ENCODE results near the gene DGKQ. TPM values are rescaled to one million over a fixed set of nuclear protein-coding genes. Genes with fewer than 3 reads are reported as not detected.

DGKQ gene
- total and polyA plus RNA-seq, 2 of the 8 experiments (the other 6 are each of a cell fraction or from before 2014, with no cell fraction given): 7.3 to 9.7 TPM

DNA sequence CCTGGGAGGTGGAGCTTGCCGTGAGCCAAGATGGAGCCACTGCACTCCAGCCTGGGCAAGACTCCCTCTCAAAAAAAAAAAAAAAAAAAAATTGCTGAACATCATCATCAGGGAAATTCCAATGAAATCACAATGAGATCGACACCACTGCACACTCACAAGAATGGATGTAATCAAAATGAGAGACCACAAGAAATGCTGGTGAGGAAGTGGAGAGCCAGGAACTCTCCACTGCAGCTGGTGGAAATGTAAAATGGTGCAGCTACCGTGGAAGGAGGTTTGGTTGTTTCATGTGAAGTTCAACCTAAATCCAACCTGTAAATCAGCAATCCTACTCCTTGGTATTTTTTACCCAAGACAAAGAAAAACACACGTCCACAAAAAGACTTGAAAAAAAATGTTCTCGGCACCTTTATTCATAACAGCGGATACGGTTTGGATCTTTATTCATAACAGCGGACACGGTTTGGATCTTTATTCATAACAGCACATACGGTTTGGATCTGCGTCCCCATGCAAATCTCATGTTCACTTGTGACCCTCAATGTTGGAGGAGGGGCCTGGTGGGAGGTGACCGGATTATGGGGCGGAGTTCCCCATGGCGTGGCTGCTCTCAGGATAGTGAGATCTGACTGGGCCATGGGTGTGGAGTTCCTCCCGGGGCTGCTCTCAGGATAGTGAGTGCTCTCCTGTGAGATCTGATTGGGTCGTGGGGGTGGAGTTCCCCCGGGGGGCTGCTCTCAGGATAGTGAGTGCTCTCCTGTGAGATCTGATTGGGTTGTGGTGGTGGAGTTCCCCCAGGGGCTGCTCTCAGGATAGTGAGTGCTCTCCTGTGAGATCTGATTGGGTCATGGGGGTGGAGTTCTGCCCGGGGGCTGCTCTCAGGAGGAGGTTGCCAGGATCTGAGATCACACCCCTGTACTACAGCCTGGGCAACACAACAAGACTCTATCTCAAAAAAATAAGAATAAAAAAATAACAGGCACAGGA, 49.0 kb downstream of the DGKQ start:
- ChIA-PET POLR2A (ENCODE audit: partially characterized antibody) (no interaction called here), CTCF (ENCODE audit: partially characterized antibody) (interaction anchor here (1.0 kb wide), 1 partner anchor 15 kb away, joined by 3 read pairs; no protein-coding TSS in a partner anchor)
- Histone ChIP-seq H3K4me1 (replicated peaks in 1 of 4; ENCODE audit: control insufficient read depth in 3 of 4, insufficient read depth in 4 of 4, low read length in 3 of 4) (no peaks in the 10 kb centered on the region; a peak in 1 of 7 replicates), H2BK120ac (replicated peaks; ENCODE audit: low read depth, low read length) (no peak overlapping the region), H3K27me3 (replicated peaks in 1 of 4; ENCODE audit: control insufficient read depth in 3 of 4, extremely low read depth in 1 of 4, insufficient read depth in 3 of 4, low read length in 3 of 4) (no peaks in the 10 kb centered on the region), H3K9me3 (ENCODE audit: insufficient read depth in 2 of 2, low read depth in 1 of 2, low read length in 1 of 2) (no peaks in the 10 kb centered on the region), H3K4me3 (ENCODE audit: extremely low read depth in 1 of 4, insufficient read depth in 2 of 4, low read depth in 3 of 4, low read length in 4 of 4) (no peak overlapping the region), H3K36me3 (ENCODE audit: control insufficient read depth in 2 of 4, insufficient read depth in 4 of 4, low read length in 3 of 4) (no peaks in the 10 kb centered on the region), H2BK12ac (ENCODE audit: low read depth, low read length) (no peak overlapping the region), H4K8ac (ENCODE audit: extremely low read depth, insufficient read depth, low read length) (no peak overlapping the region), H3K4me2 (ENCODE audit: insufficient read depth in 1 of 2, low read depth in 2 of 2, low read length in 2 of 2) (no peak overlapping the region), H2BK5ac (ENCODE audit: low read depth, low read length) (no peak overlapping the region), H4K20me1 (replicated peaks in 1 of 2; ENCODE audit: control insufficient read depth in 1 of 2, insufficient read depth in 2 of 2, low read length in 2 of 2) (peaks cover 9 to 22% of the 10 kb centered on the region in 2 experiments), H4K5ac (ENCODE audit: insufficient read length, low read depth, low read length) (no peak overlapping the region), H3K23me2 (ENCODE audit: low read depth, low read length) (no peaks in the 10 kb centered on the region), H3K18ac (ENCODE audit: extremely low read depth, low read length) (no peak overlapping the region), H2BK15ac (ENCODE audit: low read length) (no peak overlapping the region), H3K27ac (ENCODE audit: low read depth, low read length) (no peak overlapping the region), H3K4ac (replicated peaks; ENCODE audit: insufficient read length, low read depth, low read length) (no peak overlapping the region), H3K56ac (replicated peaks; ENCODE audit: insufficient read length, low read depth, low read length) (no peak overlapping the region), H3K14ac (ENCODE audit: insufficient read length) (no peak overlapping the region), H3K9ac (replicated peaks in 1 of 4; ENCODE audit: extremely low read depth in 1 of 4, low read depth in 3 of 4, low read length in 3 of 4) (no peak overlapping the region; a peak in 1 of 7 replicates), H3K23ac (ENCODE audit: insufficient read length) (no peak overlapping the region), H3K79me2 (ENCODE audit: control insufficient read depth in 1 of 2, insufficient read depth in 2 of 2, low read length in 2 of 2) (peaks cover 19 to 74% of the 10 kb centered on the region in 2 experiments; a peak in 3 of 4 replicates), H2BK20ac (ENCODE audit: low read length) (no peak overlapping the region), H4K91ac (replicated peaks; ENCODE audit: insufficient read length, low read length) (no peak overlapping the region), H2AK5ac (ENCODE audit: low read depth, low read length) (no peak overlapping the region), H2AFZ (ENCODE audit: low read length) (no peak overlapping the region), H3K79me1 (ENCODE audit: low read depth, low read length) (peaks cover 20% of the 10 kb centered on the region)
- FAIRE-seq: no peak
- no peak for DNase-seq (ENCODE audit: low read depth in 1 of 2, low spot score in 2 of 2)
- WGBS, 2 experiments (ENCODE audit: extremely low coverage in 1 of 2, insufficient coverage in 1 of 2, insufficient read length in 1 of 2, insufficient replicate concordance in 2 of 2, low coverage in 1 of 2, low lambda C conversion rate in 2 of 2, missing lambda C conversion rate in 1 of 2): 87% methylated on average over 18 of the region's 18 CpGs; no CpG with 5 or more reads in 1 of the 2 experiments
- TF ChIP-seq HDAC2 (IDR thresholded peaks at IDR 0.05; ENCODE audit: borderline replicate concordance in 1 of 2, low read depth in 2 of 2, low read length in 2 of 2) (no peak), EP300 (IDR thresholded peaks at IDR 0.05; ENCODE audit: borderline replicate concordance in 1 of 2, low read depth in 2 of 2, low read length in 2 of 2) (no peak), SIN3A (conservative IDR thresholded peaks at IDR 0.05 in 1 of 2, IDR thresholded peaks at IDR 0.05 in 1 of 2; ENCODE audit: low read depth in 1 of 2, low read length in 2 of 2) (no peak), SP4 (IDR thresholded peaks at IDR 0.05; ENCODE audit: low read length) (no peak)
- TF ChIP-seq, protein P1, sequence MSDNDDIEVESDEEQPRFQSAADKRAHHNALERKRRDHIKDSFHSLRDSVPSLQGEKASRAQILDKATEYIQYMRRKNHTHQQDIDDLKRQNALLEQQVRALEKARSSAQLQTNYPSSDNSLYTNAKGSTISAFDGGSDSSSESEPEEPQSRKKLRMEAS (IDR thresholded peaks at IDR 0.05): no peak

Data from H1 (cell line).